ENCODE data around the gene GALK1. TPM values are rescaled to one million over a fixed set of nuclear protein-coding genes. Genes with fewer than 3 reads are reported as not detected.

GALK1 gene
- total and polyA plus RNA-seq, 3 donors from 2014 or later: 31.9 to 50.7 (median 32.1) TPM

DNA sequence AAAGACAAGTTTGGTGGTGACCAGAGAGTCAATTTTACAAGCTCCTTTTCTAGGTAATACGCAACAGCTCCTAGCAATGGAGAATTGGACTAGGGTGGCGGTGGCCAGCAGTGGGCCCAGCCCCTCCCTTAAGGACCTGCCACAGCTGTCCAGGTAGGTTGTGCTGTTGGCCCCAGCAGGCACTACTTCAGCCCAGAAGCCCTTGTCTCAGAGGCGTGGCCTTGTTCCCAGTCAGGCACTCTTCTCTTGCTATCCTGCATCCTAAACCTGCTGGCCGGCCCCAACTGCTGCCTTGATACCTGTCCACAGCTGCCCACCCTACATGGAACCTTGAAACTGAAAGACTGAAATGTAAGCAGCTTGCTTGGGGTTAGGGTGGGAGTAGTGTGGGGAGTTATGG lies 989 bp upstream of the GALK1 start:
- H3K4me1 ChIP-seq: peaks cover 16% of the 10 kb centered on the region
- H3K27ac ChIP-seq: no peak overlapping the region
- intact Hi-C loops (cut with DNase I; ENCODE audit: low total_unique reads): no loop called here
- TF ChIP-seq POLR2A (IDR thresholded peaks at IDR 0.05): no peak
- TF ChIP-seq CTCF (IDR thresholded peaks at IDR 0.05): no peak
- H3K4me3 ChIP-seq: no peak overlapping the region
- DNase-seq: no peak
- 88 to 100% methylated on average over 2 to 4 of the region's 4 CpGs for WGBS, 2 donors
- no peaks in the 10 kb centered on the region for H3K27me3 ChIP-seq
- H3K9me3 ChIP-seq: no peaks in the 10 kb centered on the region
- H3K36me3 ChIP-seq (ENCODE audit: low read depth, missing control alignments): no peaks in the 10 kb centered on the region

DNA sequence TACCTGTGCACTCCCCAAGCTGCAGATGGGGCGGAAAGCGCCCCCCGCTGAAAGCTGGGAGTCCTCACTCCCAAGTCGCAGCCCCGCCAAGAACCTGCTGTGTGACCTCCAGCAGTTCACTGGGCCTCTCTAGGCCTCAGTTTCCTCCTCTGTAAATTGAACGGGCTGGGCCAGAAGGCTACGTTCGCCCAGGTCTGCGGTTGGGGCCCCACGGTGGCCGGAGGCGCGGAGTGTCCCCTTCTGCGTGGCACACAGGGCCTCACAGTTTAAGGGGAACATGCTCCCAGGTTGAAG lies 628 bp downstream of the GALK1 start:
- Histone ChIP-seq H3K4me1 (peaks cover 21% of the 10 kb centered on the region), H3K27ac (peak overlapping the region; percentile 75 to 84), H3K9me3 (no peaks in the 10 kb centered on the region), H3K27me3 (no peaks in the 10 kb centered on the region), H3K4me3 (peak overlapping the region; percentile 67 to 72), H3K36me3 (ENCODE audit: low read depth, missing control alignments) (no peaks in the 10 kb centered on the region)
- intact Hi-C loops (cut with DNase I; ENCODE audit: low total_unique reads): no loop called here
- TF ChIP-seq CTCF (IDR thresholded peaks at IDR 0.05) (peak in 1 of 3 experiments; percentile 15), POLR2A (IDR thresholded peaks at IDR 0.05) (no peak)
- DNase-seq: no peak
- WGBS, 2 donors: 7% methylated on average over 14 of the region's 14 CpGs; no CpG with 5 or more reads in 1 of the 2 donors

GRCh38 chr17:75763613-75764416 lies 1.2 kb downstream of the GALK1 start:
- Histone ChIP-seq H3K27ac (peak overlapping the region; percentile 75 to 84), H3K9me3 (no peaks in the 10 kb centered on the region), H3K27me3 (no peaks in the 10 kb centered on the region), H3K4me1 (peaks cover 21% of the 10 kb centered on the region), H3K4me3 (peak overlapping the region; percentile 67 to 72), H3K36me3 (ENCODE audit: low read depth, missing control alignments) (no peaks in the 10 kb centered on the region)
- no peak for DNase-seq
- 45 to 60% methylated on average over 5 to 8 of the region's 16 CpGs for WGBS, 2 donors
- intact Hi-C loops (cut with DNase I; ENCODE audit: low total_unique reads): no loop called here
- TF ChIP-seq CTCF (IDR thresholded peaks at IDR 0.05) (no peak), POLR2A (IDR thresholded peaks at IDR 0.05) (no peak)

- TF ChIP-seq POLR2A (IDR thresholded peaks at IDR 0.05): no peak
- no peak for TF ChIP-seq CTCF (IDR thresholded peaks at IDR 0.05)
- DNase-seq: no peak
- Histone ChIP-seq H3K27ac (no peak overlapping the region), H3K4me1 (peaks cover 21% of the 10 kb centered on the region), H3K4me3 (no peak overlapping the region), H3K9me3 (no peaks in the 10 kb centered on the region), H3K36me3 (ENCODE audit: low read depth, missing control alignments) (no peaks in the 10 kb centered on the region), H3K27me3 (no peaks in the 10 kb centered on the region)
- intact Hi-C loops (cut with DNase I; ENCODE audit: low total_unique reads): no loop called here
- 96 to 100% methylated on average over 3 of the region's 3 CpGs for WGBS, 2 donors
Measured at GRCh38 chr17:75763269-75763607, 1.8 kb downstream of the GALK1 start.
